SK-N-SH (cell line): ENCODE results near the gene LTC4S. TPM values are rescaled to one million over a fixed set of nuclear protein-coding genes. Genes with fewer than 3 reads are reported as not detected.

Source experiments
- CTCF ChIA-PET: fragments of 300-600, 350-600 bp; formaldehyde crosslinking; extraction: SDS; loops from one replicate; lab custom pipeline; 2021; lab: Yijun Ruan, JAX
- POLR2A ChIA-PET: fragments of 350-600 bp; sonication (Branson Sonifier 250); formaldehyde crosslinking; extraction: SDS; loops from one replicate; lab custom pipeline; 2020; ENCODE audit warnings: antibody characterized with exemption, inconsistent platforms; lab: Yijun Ruan, JAX
- DNase-seq: peaks from one replicate; pipeline ENCODE4 v3.0.0; 2012
- H2AFZ ChIP-seq: fragments of 200-600 bp; sonication (generic); 2 replicates; pipeline ENCODE4 v1.8.1; 2016; ENCODE audit warnings: antibody characterized with exemption, mild to moderate bottlenecking, low read depth
- H3F3A ChIP-seq: fragments of 200-600 bp; sonication (generic); replicated peaks from 2 replicates; pipeline ENCODE3; 2016; ENCODE audit warnings: antibody characterized with exemption, mild to moderate bottlenecking; ENCODE audit not compliant: insufficient read depth
- H3K27ac ChIP-seq, 2 experiments: fragments of 200-500 bp in 1 of 2; fragments of 200-600 bp in 1 of 2; sonication (Bioruptor generic) in 1 of 2; sonication (generic), shearing (Covaris generic) in 1 of 2; 2 replicates each; pipeline versions ENCODE4 v1.5.1 to v1.6.1; 2014 to 2016; ENCODE audit warnings: low read depth in 2 of 2, inconsistent platforms in 1 of 2, low read length in 1 of 2, mild to moderate bottlenecking in 1 of 2, mixed read lengths in 1 of 2
- H3K27me3 ChIP-seq: fragments of 200-600 bp; sonication (generic), shearing (Covaris generic); 2 replicates; pipeline ENCODE4 v1.6.1; 2016; ENCODE audit warnings: mixed run types; ENCODE audit not compliant: insufficient read depth
- H3K36me3 ChIP-seq, 2 experiments: fragments of 200-500 bp in 1 of 2; fragments of 200-600 bp in 1 of 2; sonication (Bioruptor generic) in 1 of 2; sonication (generic) in 1 of 2; replicated peaks in 1 of 2; 2 replicates each; pipeline versions ENCODE3 to v1.5.1; 2014 to 2016; ENCODE audit warnings: low read length in 1 of 2, mild to moderate bottlenecking in 1 of 2; ENCODE audit not compliant: insufficient read depth in 2 of 2, control insufficient read depth in 1 of 2
- H3K4me1 ChIP-seq, 2 experiments: fragments of 200-500 bp in 1 of 2; fragments of 200-600 bp in 1 of 2; sonication (Bioruptor generic) in 1 of 2; sonication (generic), shearing (Covaris generic) in 1 of 2; 2 replicates each; pipeline versions ENCODE4 v1.5.1 to v1.6.1; 2014 to 2016; ENCODE audit warnings: low read depth in 1 of 2, low read length in 1 of 2, mixed run types in 1 of 2; ENCODE audit not compliant: insufficient read depth in 2 of 2, control insufficient read depth in 1 of 2
- H3K4me2 ChIP-seq: fragments of 200-600 bp; sonication (generic), shearing (Covaris generic); 2 replicates; pipeline ENCODE4 v1.6.1; 2017; ENCODE audit warnings: mixed run types
- H3K4me3 ChIP-seq, 2 experiments: fragments of 200-500 bp in 1 of 2; fragments of 200-600 bp in 1 of 2; sonication (Bioruptor generic) in 1 of 2; sonication (generic), shearing (Covaris generic) in 1 of 2; 2 replicates each; pipeline versions ENCODE4 v1.5.1 to v1.8.1; 2014 to 2016; ENCODE audit warnings: low read depth in 2 of 2, inconsistent platforms in 1 of 2, low read length in 1 of 2, mild to moderate bottlenecking in 1 of 2, mixed read lengths in 1 of 2, moderate library complexity in 1 of 2
- H3K79me2 ChIP-seq: fragments of 200-600 bp; sonication (generic); 2 replicates; pipeline ENCODE4 v1.8.1; 2017; ENCODE audit warnings: mild to moderate bottlenecking; ENCODE audit not compliant: insufficient read depth
- H3K9ac ChIP-seq: fragments of 200-600 bp; sonication (generic); 2 replicates; pipeline ENCODE4 v1.6.1; 2017; ENCODE audit warnings: mixed run types
- H3K9me2 ChIP-seq: fragments of 200-600 bp; sonication (generic); 2 replicates; pipeline ENCODE4 v1.6.1; 2017; ENCODE audit warnings: mixed run types
- H3K9me3 ChIP-seq: fragments of 200-600 bp; sonication (generic); 2 replicates; pipeline ENCODE4 v1.6.1; 2017; ENCODE audit warnings: mixed run types, mild to moderate bottlenecking, moderate library complexity
- H4K20me1 ChIP-seq: fragments of 200-600 bp; sonication (generic); 2 replicates; pipeline ENCODE4 v1.6.1; 2017; ENCODE audit warnings: mild to moderate bottlenecking, mixed run types; ENCODE audit not compliant: insufficient read depth
- ELF1 ChIP-seq: IDR thresholded peaks from 2 replicates; pipeline ENCODE4 v1.4.0; 2012
- FOXM1 ChIP-seq: IDR thresholded peaks from 2 replicates; pipeline ENCODE4 v1.4.0; 2012; ENCODE audit warnings: low read depth, mild to moderate bottlenecking
- GABPA ChIP-seq: IDR thresholded peaks from 2 replicates; pipeline ENCODE4 v1.4.0; 2012; ENCODE audit warnings: low read depth, mild to moderate bottlenecking
- GATA2 ChIP-seq: sonication (generic); formaldehyde crosslinking; IDR thresholded peaks from 2 replicates; pipeline ENCODE4 v1.5.0; 2020; ENCODE audit warnings: mild to moderate bottlenecking, missing genetic modification reagents
- NRF1 ChIP-seq: IDR thresholded peaks from 2 replicates; pipeline ENCODE4 v1.6.1; 2012; ENCODE audit warnings: low read depth, mild to moderate bottlenecking, low read length
- PBX3 ChIP-seq: IDR thresholded peaks from 2 replicates; pipeline ENCODE4; 2012
- RCOR1 ChIP-seq: fragments of 150-350 bp; IDR thresholded peaks from 2 replicates; pipeline ENCODE4 v1.6.1; 2017; ENCODE audit warnings: antibody characterized with exemption, low read length
- RXRA ChIP-seq: IDR thresholded peaks from 2 replicates; pipeline ENCODE4 v1.4.0; 2012; ENCODE audit warnings: low read depth, mild to moderate bottlenecking, borderline replicate concordance
- SIN3A ChIP-seq: IDR thresholded peaks from 2 replicates; pipeline ENCODE4 v1.6.1; 2012; ENCODE audit warnings: low read depth, mild to moderate bottlenecking, low read length, moderate library complexity, borderline replicate concordance
- SMC3 ChIP-seq: IDR thresholded peaks from 2 replicates; pipeline ENCODE4 v1.6.1; 2012; ENCODE audit warnings: low read depth, low read length, improper control_type of control experiment
- TCF12 ChIP-seq: IDR thresholded peaks from 2 replicates; pipeline ENCODE4 v1.4.0; 2012
- TEAD4 ChIP-seq: IDR thresholded peaks from 2 replicates; pipeline ENCODE4 v1.4.0; 2012; ENCODE audit warnings: mild to moderate bottlenecking, borderline replicate concordance; ENCODE audit not compliant: insufficient read depth
- USF2 ChIP-seq: fragments of 150-350 bp; IDR thresholded peaks from 2 replicates; pipeline ENCODE4 v1.6.1; 2017; ENCODE audit warnings: antibody characterized with exemption, low read length, low read depth, borderline replicate concordance
- YY1 ChIP-seq: IDR thresholded peaks from 2 replicates; pipeline ENCODE4 v1.4.0; 2012; ENCODE audit warnings: low read depth, mild to moderate bottlenecking
- ZBTB33 ChIP-seq: IDR thresholded peaks from 2 replicates; pipeline ENCODE4 v1.4.0; 2012; ENCODE audit warnings: low read depth, borderline replicate concordance
- WGBS: methylation state at CpG from one replicate; pipeline ENCODE4 v1.1.6; 2017; ENCODE audit warnings: low lambda C conversion rate; 5-methylcytosine and 5-hydroxymethylcytosine counted together
- polyA plus RNA-seq, 3 experiments: library from polyadenylated mRNA; depleted of rRNA; stranded (reverse); fragments of >200 nt; gene quantifications; 2 replicates each; pipeline ENCODE4 v1.2.3, GENCODE V29; 2012
- TF ChIP-seq, protein P1 (sequence below): IDR thresholded peaks from 2 replicates; pipeline ENCODE4 v1.4.0; 2012; ENCODE audit warnings: low read depth, borderline replicate concordance
- TF ChIP-seq, protein P2 (sequence below): fragments of 150-350 bp; IDR thresholded peaks from 2 replicates; pipeline ENCODE4 v1.6.1; 2016; ENCODE audit warnings: mild to moderate bottlenecking, low read depth, low read length

The LTC4S gene
- polyA plus RNA-seq, 1 of the 3 experiments (the other 2 are of a cell fraction) = 0.43 TPM

DNA sequence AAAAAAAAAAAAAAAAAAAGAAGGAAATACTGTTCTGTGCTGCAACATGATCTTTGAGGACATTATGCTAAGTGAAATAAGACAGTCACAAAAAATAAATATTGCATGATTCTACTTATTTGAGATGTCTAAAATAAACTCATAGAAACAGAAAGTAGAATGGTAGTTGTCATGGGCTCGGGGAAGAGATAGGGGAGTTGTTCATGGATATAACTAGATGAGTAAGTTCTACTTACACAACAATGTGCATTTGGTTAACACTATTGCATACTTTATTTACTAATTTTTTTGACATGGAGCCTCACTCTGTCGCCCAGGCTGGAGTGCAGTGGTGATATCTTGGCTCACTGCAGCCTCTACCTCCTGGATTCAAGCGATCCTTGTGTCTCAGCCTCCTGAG is 46.0 kb upstream of the LTC4S start:
- Histone ChIP-seq H3F3A (no peaks in the 10 kb centered on the region), H3K9me3 (no peaks in the 10 kb centered on the region), H3K27me3 (no peaks in the 10 kb centered on the region), H3K9ac (no peak overlapping the region), H3K9me2 (no peaks in the 10 kb centered on the region), H2AFZ (no peak overlapping the region), H3K4me2 (no peak overlapping the region), H4K20me1 (peaks cover 64% of the 10 kb centered on the region), H3K4me1 (no peaks in the 10 kb centered on the region), H3K36me3 (peaks cover 0 to 4% of the 10 kb centered on the region in 2 experiments), H3K4me3 (no peak overlapping the region), H3K27ac (no peak overlapping the region), H3K79me2 (peaks cover 97% of the 10 kb centered on the region)
- no peak for TF ChIP-seq RCOR1
- TF ChIP-seq GATA2 (CRISPR knock-in tag) = no peak
- TF ChIP-seq FOXM1 = no peak
- TF ChIP-seq GABPA = no peak
- TF ChIP-seq TCF12 = no peak
- TF ChIP-seq, protein P1, sequence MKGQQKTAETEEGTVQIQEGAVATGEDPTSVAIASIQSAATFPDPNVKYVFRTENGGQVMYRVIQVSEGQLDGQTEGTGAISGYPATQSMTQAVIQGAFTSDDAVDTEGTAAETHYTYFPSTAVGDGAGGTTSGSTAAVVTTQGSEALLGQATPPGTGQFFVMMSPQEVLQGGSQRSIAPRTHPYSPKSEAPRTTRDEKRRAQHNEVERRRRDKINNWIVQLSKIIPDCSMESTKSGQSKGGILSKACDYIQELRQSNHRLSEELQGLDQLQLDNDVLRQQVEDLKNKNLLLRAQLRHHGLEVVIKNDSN = no peak
- TF ChIP-seq SIN3A = no peak
- TF ChIP-seq ELF1 = no peak
- no peak for TF ChIP-seq SMC3
- no peak for TF ChIP-seq ZBTB33
- TF ChIP-seq YY1 = no peak
- TF ChIP-seq, protein P2, sequence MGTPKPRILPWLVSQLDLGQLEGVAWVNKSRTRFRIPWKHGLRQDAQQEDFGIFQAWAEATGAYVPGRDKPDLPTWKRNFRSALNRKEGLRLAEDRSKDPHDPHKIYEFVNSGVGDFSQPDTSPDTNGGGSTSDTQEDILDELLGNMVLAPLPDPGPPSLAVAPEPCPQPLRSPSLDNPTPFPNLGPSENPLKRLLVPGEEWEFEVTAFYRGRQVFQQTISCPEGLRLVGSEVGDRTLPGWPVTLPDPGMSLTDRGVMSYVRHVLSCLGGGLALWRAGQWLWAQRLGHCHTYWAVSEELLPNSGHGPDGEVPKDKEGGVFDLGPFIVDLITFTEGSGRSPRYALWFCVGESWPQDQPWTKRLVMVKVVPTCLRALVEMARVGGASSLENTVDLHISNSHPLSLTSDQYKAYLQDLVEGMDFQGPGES = no peak
- no peak for TF ChIP-seq USF2
- TF ChIP-seq PBX3 = no peak
- no peak for TF ChIP-seq RXRA
- TF ChIP-seq NRF1 = no peak
- no peak for TF ChIP-seq TEAD4
- DNase-seq = no peak
- 87% methylated on average over 2 of the region's 3 CpGs for WGBS
- ChIA-PET POLR2A (no interaction called here), CTCF (interaction anchor here (0.9 kb wide), 1 partner anchor 49 kb away, joined by 5 read pairs; no protein-coding TSS in a partner anchor)
